ENCODE data around the gene UTP14A. TPM values are rescaled to one million over a fixed set of nuclear protein-coding genes. Genes with fewer than 3 reads are reported as not detected.

The UTP14A gene
- total and polyA plus RNA-seq, 2 experiments from 2014 or later: 14.6 to 18.5 TPM

- peaks cover 72% of the 10 kb centered on the region for H3K27me3 ChIP-seq (ENCODE audit: insufficient read depth)
- no peak overlapping the region for H3K4me3 Mint-ChIP-seq
These were observed 29.0 kb downstream of the UTP14A start for GRCh38 chrX:129934952-129935351.

GRCh38 chrX:129938081-129938480 is 32.1 kb downstream of the UTP14A start:
- Mint-ChIP-seq H3K27me3 (ENCODE audit: insufficient read depth, low read depth, poor library complexity) (peaks cover 59% of the 10 kb centered on the region), H3K27ac (no peak overlapping the region), H3K36me3 (ENCODE audit: low read depth) (no peaks in the 10 kb centered on the region), H3K4me3 (peak overlapping the region; percentile 6; the same call in 1 of the 3 replicates), H3K4me1 (peaks cover 36% of the 10 kb centered on the region), H3K9me3 (no peaks in the 10 kb centered on the region)
- peak; percentile 22 for DNase-seq (ENCODE audit: low spot score)
- Histone ChIP-seq H3K79me2 (replicated peaks; ENCODE audit: insufficient read depth) (no peaks in the 10 kb centered on the region), H3K4me3 (no peak overlapping the region), H3F3A (replicated peaks; ENCODE audit: low read depth) (no peaks in the 10 kb centered on the region), H3K4me1 (ENCODE audit: insufficient read depth) (no peaks in the 10 kb centered on the region; the same call in 1 of the 2 replicates), H3K27me3 (ENCODE audit: insufficient read depth) (peaks cover 80% of the 10 kb centered on the region), H3K4me2 (no peak overlapping the region), H3K27ac (ENCODE audit: low read depth) (no peak overlapping the region), H3K36me3 (ENCODE audit: insufficient read depth) (no peaks in the 10 kb centered on the region), H3K9me2 (ENCODE audit: insufficient read depth) (no peaks in the 10 kb centered on the region), H4K20me1 (replicated peaks; ENCODE audit: insufficient read depth) (no peaks in the 10 kb centered on the region), H2AFZ (no peak overlapping the region)
- no peak for TF ChIP-seq ETS1 (IDR thresholded peaks at IDR 0.05)
- TF ChIP-seq ZNF462 (CRISPR knock-in tag; IDR thresholded peaks at IDR 0.05): no peak
- TF ChIP-seq NANOG (IDR thresholded peaks at IDR 0.05; ENCODE audit: borderline replicate concordance): no peak
- no peak for TF ChIP-seq ZNF331 (CRISPR knock-in tag; IDR thresholded peaks at IDR 0.05; ENCODE audit: low read depth)
- no peak for TF ChIP-seq REST (IDR thresholded peaks at IDR 0.05; ENCODE audit: unreplicated experiment)
- no peak for TF ChIP-seq POLR2AphosphoS5 (IDR thresholded peaks at IDR 0.05; ENCODE audit: low read depth)
- no peak for TF ChIP-seq JUNB (IDR thresholded peaks at IDR 0.05; ENCODE audit: unreplicated experiment)
- ATAC-seq: 0 out of 3 replicates have a peak, but pooled peaks have one; percentile 22

More at GRCh38 chrX:129934952-129935351, 29.0 kb downstream of the UTP14A start:
- Mint-ChIP-seq H3K36me3 (ENCODE audit: low read depth) (no peaks in the 10 kb centered on the region), H3K27ac (no peak overlapping the region), H3K27me3 (ENCODE audit: insufficient read depth, low read depth, poor library complexity) (peaks cover 60% of the 10 kb centered on the region), H3K4me1 (peaks cover 31% of the 10 kb centered on the region), H3K9me3 (no peaks in the 10 kb centered on the region)
- TF ChIP-seq CREB1 (CRISPR knock-in tag; IDR thresholded peaks at IDR 0.05; ENCODE audit: low read depth): no peak
- no peaks in the 10 kb centered on the region; the same call in 1 of the 2 replicates for H3K4me1 ChIP-seq (ENCODE audit: insufficient read depth)
- no peak overlapping the region for H3K27ac ChIP-seq (ENCODE audit: low read depth)
- no peaks in the 10 kb centered on the region for H3F3A ChIP-seq (replicated peaks; ENCODE audit: low read depth)
- no peaks in the 10 kb centered on the region for H3K9me2 ChIP-seq (ENCODE audit: insufficient read depth)
- H2AFZ ChIP-seq: no peak overlapping the region
- no peaks in the 10 kb centered on the region for H3K79me2 ChIP-seq (replicated peaks; ENCODE audit: insufficient read depth)
- no peak for ATAC-seq
- no peaks in the 10 kb centered on the region for H4K20me1 ChIP-seq (replicated peaks; ENCODE audit: insufficient read depth)
- no peaks in the 10 kb centered on the region for H3K36me3 ChIP-seq (ENCODE audit: insufficient read depth)
- no peak for DNase-seq (ENCODE audit: low spot score)
- H3K4me3 ChIP-seq: no peak overlapping the region
- no peak overlapping the region for H3K4me2 ChIP-seq
